GM10847 (cell line): ENCODE measurements around the gene COL20A1.

Experiments
- POLR2A ChIP-seq: IDR thresholded peaks from 2 replicates; pipeline ENCODE4 v1.6.1; 2011; ENCODE audit not compliant: insufficient read length; ENCODE audit errors: extremely low read depth

COL20A1 gene

GRCh38 chr20:63337786-63338420 lies 44.9 kb downstream of the COL20A1 start:
- no peak for TF ChIP-seq POLR2A

GRCh38 chr20:63342561-63343459 lies 49.8 kb downstream of the COL20A1 start:
- TF ChIP-seq POLR2A = no peak

DNA sequence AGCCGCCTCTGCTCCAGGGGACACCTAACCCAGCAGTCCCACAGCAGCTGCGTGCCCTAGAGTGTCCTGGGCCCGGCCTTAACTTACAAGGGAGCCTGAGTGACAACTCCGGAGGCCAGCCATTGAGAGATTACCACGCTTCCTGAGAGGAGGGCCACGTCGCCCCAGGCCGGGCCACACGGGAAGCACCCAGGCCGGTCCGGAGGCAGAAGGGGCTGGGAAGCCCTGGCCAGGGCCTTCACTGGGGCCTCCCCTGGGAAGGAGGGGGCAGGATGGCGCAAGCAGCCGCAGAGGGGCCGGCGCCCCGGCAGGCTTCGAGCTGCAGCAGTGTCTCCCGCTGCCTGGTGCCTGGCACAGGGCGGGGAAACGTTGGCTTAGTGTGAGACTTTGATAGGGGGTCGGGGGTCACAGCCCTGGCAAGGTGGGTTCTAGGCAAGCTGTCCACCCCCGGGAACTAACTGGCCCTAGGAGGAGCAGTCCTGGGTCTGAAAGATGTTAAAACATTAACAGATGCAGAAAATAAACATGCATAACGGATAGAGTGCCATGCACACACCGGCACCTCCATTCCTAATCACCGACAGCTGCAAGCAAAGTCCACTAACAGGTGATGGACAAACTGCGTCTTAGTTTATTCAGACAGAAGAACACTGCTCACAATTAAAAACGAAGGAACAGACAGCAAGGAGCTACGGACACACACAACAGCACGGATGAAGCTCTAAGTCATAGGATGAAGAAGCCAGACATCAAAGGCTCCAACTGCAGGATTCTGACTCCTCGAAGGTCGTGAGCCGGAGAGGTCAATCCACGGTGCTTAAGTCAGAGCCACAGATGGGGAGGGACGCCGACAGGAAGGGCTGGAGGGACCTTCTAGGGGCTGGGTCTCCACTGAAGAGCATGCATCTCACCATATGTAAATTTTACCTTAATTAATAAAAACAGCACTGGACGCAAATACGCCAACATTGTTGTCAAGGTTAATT lies 50.8 kb downstream of the COL20A1 start:
- no peak for TF ChIP-seq POLR2A

GRCh38 chr20:63344616-63345327 lies 51.8 kb downstream of the COL20A1 start:
- TF ChIP-seq POLR2A = no peak

- no peak for TF ChIP-seq POLR2A
Observed at GRCh38 chr20:63345328-63346100, 52.5 kb downstream of the COL20A1 start.

GRCh38 chr20:63346131-63347080 lies 53.4 kb downstream of the COL20A1 start:
- TF ChIP-seq POLR2A = no peak

DNA sequence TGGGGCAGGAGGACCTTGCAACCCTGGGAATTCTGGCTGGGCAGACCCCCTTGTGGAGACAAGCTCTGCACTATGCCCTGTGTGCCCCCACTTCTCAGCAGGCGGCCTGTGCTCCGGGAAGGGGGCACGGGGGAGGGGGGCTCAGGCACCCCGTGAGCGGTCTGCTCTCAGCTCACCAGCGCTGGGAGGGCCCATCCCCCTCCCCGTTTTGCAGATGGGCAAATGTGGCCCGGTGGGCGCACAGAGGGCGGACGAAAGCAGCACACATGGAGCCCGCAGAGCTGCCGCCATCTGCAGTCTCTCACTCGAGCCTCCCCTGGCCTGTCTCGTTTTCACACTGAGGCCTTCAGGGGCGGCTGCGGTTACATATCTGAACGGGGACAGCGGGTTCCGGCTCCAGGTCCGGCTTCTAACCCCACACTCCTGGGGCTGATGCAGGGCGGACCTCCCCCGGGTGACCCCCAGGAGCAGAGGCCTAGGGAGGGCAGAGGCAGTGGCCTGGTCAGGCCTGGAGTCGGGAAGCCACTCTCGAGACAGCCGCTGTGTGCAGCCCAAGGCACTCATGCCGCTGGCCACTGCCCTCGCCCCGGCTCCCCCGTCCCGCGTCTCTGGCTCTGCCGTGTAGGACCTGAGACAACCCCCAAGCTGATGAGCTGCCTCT lies 54.2 kb downstream of the COL20A1 start:
- no peak for TF ChIP-seq POLR2A

- no peak for TF ChIP-seq POLR2A
Observed at GRCh38 chr20:63347950-63348827, 55.2 kb downstream of the COL20A1 start.

DNA sequence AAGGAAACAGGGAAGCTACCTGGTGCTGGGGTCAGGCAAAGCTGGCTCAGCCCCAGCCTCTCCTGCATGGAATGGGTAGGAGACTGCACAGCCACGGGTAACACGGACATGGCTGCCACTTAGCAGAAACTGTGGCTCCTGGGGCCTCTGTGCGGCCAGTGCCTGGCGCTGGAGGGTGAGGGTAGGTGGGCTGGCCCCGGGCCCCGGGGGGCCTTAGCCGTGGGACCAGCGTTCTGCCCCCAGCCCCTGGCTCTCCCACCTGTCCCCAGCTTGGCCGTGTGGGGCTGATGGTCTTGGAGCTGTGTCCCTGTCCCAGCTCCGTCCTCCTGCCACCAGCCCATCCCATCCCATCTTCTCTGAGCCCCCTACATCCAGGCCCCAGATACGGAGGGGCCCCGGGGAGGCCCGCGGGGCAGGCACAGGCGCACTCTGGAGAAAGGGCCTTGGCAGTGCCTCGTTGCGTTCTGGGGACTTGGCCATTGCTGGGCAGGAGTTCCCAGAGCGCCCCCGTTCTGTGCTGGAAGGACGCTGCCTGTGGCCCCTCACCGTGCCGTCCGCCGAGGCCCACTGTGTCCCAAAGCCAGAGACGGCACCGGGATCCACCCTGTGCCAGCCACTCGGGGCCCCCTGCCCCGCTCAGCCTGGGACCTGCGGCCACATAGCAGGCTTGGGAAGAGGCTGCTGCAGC lies 56.0 kb downstream of the COL20A1 start:
- TF ChIP-seq POLR2A = no peak

GRCh38 chr20:63349516-63349895 lies 56.5 kb downstream of the COL20A1 start:
- no peak for TF ChIP-seq POLR2A

DNA sequence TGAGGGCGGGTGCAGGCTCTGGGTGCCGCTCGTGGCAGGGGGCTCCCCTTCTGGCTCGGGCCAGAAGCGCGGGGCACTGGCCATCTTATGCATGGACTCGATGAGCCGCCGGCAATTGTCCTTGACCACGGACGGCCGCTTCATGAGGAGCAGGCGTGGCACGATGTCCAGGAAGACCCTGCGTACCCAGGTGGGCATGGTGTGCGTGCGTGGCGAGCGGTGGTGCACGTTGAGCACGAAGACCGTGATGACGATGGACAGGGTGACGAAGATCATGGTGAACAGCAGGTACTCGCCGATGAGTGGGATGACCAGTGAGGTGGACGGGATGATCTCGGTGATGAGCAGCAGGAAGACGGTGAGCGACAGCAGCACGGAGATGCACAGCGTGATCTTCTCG lies 57.2 kb downstream of the COL20A1 start:
- no peak for TF ChIP-seq POLR2A
